HG03097 (cell line): Measurements from ENCODE around the gene OSMR.

ENCODE experiments used
- ATAC-seq: cut with Tn5 transposase; IDR thresholded peaks from one replicate; pipeline ENCODE4 v1.9.1; 2021; ENCODE audit not compliant: unreplicated experiment, low FRiP score

OSMR gene

DNA sequence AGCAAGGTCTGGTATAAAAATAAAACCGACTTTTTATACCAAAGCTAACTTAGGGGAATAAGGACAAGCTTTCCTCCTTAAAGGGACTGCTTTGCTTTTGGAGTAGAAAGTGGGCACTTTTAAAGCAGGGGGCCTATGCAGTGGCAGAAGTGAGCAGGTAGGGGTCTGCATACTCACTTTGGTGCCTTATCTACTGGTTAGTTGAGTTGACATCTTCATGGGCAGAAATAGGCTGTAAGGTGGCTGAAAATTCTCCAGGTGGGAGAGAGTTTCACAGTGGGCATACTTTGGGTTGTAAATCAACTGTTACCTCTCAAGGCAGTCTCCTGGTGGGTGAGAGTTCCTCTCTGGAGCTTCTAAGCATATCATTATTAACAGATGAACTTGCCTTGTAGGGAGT is 24.8 kb downstream of the OSMR start:
- no peak for ATAC-seq

DNA sequence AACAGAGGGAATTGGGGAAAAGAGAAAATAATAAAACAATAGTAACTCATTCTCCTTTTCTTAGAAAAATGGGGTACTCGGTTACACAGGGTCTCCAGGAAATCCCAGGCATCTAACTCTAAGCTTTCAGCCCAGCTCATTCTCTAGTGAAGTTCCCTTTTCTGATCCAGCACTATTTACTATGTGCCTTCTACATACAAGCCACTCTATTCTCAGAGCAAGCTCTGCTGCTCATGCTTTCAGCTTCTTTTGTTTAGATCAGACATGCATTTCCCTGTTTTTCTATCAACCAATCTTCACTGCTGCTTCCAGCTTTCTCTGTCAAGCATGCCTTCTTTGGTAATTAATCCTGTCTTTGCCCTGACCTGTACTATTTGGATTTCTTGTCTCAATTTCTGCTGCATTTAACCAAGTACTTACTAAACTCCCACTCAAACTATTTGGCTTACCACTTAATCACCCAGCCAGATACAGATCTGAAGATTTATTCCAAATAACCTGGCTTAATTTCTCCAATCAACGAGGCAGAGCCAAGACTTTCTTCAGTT is 25.3 kb downstream of the OSMR start:
- ATAC-seq = no peak

DNA sequence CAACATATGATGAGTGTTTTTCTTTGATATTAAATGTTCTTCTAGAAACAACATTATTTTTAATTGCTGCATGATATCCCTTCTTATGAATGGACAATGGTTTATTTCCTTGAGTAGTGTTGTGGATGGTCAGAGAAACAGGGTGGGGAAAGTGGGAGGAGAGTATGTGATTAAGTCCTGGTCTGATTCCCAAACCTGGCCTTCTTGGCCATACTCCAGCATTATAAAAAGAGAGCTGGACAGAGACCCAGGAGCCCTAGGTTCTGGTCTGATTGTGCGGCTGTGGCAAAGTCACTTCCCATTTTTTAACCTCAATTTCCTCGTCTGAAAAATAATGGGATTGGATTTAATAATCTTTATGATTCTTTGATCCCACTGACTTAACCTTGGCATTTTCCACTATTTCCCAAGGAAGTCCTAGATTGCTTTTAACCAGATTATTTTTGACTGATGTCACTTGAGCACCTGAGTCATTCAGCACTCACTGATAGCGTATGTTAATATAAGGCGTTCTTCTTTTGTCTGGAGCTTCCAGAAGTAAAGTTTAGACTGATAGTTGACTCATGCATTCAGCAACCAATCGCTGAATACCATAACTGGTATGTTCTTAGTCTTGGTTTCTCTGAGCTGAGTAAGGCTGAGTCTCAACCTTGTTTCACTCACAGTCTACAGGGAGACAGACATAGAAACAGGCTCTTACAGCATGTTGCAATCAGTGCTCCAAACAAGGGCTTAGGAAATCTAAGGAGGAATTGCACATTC is 26.2 kb downstream of the OSMR start:
- ATAC-seq = no peak

DNA sequence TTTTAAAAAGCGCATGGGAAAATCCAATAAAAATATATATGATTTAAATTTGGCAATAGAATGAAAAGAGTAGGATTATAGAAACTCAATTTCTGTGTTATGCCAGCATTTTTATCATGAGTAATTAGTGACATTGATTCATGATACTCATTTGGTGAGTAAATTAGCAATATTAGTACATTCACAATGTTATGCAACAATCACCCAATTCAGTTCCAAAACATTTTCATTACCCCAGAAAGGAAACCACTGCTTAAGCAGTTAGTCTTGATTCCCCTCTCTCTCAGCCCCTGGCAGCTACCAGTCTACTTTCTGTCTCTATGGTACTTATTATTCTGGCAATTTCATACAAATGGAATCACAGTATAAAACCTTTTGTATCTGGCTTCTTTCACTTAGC is 27.0 kb downstream of the OSMR start:
- no peak for ATAC-seq

DNA sequence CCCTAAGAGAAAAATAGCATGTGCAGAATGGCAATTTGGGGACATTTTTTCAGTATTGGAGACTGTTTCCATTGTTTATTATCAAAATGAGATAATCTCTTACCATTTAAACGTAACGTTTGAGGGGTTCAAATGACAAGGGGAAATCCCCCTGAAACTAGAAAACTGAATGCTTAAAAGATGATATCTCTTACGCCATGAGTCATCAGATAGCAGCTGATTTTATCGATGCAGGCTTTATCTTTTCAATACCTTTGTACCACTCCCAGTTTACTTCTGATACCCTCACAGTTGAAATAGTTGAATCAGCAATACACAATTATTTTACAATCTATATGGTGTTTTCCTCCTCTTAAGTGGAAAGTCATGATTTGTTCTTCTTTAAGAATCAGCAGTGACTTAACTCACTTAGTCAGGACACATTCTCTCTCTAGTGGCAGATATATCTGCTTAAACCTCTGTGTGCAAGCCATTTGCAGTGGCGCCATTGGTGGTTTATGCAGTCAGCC is 29.2 kb downstream of the OSMR start:
- no peak for ATAC-seq

DNA sequence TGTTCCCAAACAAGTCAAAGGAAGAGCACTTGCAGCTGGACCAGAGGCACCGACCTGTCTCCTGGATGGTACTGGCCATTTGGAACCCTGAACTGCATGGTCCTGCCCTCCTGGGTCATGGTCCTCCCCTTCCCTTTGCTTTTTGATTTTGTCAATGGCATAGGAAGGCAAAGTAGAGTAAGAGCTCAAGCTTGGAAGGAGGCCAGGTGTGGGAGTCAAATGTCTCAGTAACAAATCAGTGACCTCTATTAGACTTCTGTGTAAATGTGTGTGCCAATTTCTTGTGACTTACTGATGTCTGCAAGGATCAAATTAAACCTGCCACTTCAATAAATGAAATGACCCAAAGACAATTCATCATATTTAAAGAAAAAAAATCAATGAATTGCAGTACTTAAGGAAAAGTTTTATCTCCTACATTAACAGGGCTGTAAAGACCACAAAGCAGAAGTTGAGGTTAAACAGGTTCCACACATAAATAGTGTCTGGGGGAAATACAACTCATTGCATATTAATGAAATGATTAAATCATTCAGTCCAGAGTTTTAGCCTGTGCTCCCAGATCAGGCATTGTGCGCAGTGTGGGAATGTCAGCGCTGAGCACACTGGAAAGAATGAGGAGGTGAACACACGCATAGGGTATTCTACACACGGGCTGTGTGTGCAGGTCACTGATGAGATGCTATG is 32.7 kb downstream of the OSMR start:
- ATAC-seq = no peak

DNA sequence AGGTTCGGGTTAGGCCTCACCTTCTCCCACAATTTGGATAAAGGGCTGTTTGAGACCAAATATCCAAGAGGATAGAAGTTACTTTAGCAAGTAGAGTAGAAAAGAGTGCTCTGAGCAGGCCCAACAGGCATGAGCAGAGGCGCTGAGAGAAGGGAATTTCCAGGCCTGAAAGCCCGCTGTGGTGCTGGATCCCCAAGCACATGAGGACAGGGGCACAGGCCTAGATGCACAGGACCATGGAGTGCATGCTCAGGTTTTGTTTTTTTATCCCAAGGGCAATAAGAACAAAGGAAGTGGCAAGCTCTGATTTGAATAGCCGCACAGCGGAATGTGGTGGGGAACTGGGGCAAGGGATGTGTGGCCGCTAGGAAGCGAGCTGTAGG is 33.3 kb downstream of the OSMR start:
- no peak for ATAC-seq

DNA sequence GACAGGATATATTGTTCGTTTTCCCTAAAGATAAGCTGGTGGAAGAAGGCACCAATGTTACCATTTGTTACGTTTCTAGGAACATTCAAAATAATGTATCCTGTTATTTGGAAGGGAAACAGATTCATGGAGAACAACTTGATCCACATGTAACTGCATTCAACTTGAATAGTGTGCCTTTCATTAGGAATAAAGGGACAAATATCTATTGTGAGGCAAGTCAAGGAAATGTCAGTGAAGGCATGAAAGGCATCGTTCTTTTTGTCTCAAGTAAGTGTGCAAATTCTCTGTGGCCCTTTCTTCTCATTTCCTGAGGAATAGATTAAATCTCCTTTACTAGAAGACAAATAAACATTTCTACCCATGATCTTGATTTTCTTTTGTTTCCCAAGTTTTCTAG is 38.0 kb downstream of the OSMR start:
- ATAC-seq = no peak

DNA sequence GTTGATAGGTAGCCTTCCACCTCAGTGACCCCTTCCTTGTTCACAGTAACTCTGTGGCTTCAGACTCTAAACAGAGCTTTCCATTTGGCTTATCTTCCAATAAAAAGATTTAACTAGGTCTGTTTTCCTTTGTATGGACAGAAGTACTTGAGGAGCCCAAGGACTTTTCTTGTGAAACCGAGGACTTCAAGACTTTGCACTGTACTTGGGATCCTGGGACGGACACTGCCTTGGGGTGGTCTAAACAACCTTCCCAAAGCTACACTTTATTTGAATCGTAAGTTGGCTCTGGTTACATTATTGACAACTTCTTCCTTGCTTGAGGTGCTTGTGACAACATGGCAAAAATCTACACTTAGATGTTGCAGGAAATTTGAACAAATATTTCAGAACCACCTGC is 39.4 kb downstream of the OSMR start:
- ATAC-seq = no peak

DNA sequence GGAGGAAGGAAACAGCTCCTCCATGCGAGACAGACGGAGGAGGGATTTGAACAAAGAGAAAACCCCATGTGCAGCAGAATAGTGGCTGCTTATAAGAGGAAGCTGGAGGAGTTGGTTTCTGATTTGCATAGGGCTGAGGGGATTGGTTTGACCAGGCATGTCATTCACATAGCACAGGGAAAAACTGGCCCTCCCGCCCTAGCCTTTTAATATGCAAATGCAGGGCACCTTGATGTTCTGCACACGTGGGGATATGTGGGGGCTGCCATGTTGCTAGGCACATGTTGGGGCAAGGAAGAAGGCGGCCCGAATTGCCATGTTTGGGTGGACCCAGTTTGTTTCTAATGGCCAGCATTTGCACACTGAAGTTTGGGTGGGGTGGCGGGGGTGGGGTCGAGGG is 42.2 kb downstream of the OSMR start:
- no peak for ATAC-seq

DNA sequence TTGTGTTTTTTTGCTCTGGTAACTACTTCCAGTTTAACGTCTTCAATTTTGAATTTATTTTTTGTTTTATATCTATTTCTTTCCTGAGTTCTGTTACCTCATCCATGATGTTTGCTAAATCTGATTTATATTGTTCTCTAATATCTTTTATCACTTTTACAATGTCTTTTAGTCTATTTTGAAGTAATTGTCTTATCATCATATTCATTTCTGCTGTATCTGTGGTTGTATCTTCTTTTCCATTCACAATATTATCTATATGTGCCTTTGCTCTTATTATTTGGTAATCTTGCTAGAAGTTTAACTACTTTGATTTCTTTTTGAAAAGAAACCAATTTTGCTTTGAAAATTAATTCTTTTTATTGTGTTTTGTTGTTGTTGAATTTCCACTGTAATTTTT is 43.6 kb downstream of the OSMR start:
- no peak for ATAC-seq

DNA sequence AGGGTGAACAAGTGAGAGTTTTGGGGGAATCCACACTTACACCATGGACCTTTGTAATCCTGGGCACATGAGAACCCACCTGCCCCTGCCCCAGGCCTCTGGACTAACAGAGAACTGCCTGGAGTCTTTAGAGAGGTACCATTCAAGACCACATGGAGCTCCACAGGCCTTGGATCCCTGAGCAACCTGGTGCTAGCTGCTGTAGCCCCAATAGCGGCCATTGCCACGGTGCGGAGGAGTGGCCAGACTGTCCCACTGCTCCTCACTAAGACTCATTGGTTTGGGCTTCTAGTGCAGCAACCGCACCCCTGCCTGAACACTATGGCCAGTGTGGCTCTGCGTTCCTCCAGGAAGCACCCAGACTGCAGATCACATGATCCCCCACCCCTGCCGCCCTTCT is 45.8 kb downstream of the OSMR start:
- ATAC-seq = no peak

DNA sequence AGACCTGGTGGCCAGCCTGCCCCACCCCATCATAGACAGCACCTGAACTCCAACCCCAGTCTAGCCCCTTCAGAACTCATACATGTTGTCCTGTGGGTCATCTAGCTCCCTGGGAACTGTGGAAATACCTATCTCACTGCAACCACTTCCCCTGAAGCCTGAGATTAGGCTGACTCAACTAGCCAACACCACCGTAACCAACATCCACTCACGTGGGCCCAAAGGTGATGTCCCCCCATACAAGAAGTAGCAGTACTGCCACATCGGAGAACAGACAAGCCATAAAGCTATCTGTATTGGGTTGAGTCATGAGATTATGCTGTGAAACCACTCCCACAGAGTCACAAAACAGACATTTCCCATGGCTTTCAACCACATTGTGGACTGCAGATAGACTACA is 46.6 kb downstream of the OSMR start:
- ATAC-seq = no peak

DNA sequence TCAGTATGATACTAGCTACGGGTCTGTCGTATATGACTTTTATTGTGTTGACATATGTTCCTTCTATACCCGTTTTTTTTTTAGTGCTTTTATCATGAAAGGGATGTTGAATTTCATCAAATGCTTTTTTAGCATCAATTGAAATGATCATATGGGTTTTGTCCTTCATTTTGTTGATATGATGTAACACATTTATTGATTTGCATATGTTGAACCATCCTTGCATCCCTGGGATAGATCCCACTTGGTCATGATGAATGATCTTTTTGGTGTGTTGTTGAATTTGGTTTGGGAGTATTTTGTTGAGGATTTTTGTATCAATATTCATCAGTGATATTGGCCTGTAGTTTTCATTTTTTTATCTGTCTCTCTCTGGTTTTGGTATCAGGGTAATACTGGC is 50.9 kb downstream of the OSMR start:
- no peak for ATAC-seq

DNA sequence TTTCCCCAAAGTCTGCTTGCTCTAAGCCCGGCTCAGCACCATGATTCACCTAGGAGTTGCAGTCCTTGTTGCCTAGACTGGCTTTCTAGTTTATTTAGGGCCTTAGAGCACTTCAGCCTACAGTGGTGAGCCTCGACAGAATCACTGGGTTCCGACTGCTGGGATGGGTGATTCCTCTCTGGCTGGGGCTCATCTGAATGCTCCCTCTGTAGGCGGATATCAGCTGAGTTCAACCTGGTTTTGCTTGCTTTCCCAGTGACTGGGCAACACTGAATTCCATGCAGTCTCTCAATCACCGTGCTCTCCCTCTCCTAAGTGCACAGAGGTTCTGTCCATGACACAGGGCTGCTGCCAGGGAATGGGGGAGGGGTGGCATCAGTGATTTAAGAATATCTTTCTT is 54.1 kb downstream of the OSMR start:
- no peak for ATAC-seq

DNA sequence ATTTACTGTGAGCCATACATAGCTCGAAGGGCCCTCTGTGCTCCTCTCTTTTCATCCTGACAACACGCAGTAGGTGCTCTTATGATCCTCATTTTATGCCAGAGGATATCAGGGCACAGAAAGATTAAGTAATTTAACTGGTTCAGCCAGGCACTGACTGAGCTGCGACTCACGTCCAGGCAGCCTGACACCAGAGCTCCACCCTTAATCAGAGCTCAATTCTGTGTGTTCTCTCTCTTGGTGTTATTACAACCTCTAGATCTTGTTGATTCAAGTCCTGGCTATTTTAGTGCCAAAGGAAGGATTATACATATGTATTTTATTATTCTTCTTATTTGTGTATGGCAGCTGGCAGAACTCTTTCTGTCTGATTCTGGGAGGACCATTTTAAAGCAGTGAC is 59.7 kb downstream of the OSMR start:
- ATAC-seq = no peak

DNA sequence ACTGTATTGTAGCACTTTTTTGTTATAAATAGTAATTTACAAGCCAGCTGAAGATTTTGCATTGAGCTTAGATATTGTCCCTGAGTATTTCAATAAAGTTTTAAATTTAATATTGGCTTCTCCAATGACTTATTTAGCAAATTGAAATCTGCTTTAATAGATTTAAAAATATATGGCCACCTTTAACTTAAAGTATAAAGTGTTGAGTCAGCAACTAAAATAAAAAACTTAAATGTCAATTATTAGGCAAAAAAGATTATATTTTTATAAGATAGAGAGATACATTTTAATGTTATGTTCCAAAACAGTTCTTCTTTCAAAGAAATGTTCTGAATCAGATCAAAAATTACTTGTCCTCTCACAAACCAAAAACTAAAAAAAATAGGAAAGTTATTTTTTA is 60.7 kb downstream of the OSMR start:
- no peak for ATAC-seq

DNA sequence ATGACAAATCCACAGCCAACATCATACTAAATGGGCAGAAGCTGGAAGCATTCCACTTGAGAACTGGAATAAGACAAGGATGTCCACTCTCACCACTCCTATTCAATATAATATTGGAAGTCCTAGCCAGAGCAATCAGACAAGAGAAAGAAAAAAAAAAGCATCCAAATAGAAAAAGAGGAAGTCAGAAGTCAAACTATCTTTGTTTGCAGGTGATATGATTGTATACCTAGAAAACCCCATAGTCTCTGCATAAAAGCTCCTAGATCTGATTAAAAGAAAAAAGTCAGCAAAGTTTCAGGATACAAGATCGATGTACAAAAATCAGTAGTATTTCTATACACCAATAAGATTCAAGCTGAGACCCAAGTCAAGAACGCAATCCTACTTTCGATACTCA is 66.1 kb downstream of the OSMR start:
- no peak for ATAC-seq

DNA sequence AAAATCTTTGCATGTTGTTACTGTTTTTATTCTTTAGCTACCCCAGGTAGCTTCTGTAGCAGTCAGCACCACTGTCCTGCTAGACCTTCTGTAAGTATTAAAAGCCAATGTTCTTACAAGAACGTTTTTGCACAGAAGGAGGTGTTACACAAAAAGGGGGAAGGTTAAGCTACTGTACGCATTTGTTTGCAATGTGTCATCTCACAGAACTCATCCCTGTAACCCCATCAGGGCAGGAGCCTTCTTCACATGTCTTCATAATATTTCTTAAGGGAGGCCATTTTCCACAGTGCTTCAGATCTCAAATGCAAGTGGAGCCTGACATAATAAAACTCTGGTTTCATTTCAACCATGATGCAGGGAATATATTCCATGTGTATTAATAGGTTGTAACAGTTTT is 67.9 kb downstream of the OSMR start:
- ATAC-seq = no peak

DNA sequence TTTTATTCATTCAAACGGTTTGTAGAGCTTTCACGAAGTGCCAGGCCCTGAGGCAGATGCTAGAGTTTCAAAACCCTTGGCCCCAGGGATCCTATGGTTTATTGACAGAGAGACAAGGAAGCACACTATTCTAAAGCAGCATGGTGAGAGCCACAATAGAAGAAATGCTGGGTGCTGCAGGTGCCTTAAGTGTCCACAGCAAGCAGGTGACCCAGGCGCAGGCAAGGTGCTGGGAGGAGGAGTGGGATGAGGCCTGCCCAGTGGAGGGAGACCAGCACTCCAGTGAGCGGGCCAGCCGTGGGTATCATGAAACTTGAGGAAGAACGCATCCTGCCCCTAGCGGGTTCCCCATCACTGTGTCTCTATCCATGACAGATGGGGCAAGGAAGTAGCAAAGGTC is 71.0 kb downstream of the OSMR start:
- ATAC-seq = no peak

DNA sequence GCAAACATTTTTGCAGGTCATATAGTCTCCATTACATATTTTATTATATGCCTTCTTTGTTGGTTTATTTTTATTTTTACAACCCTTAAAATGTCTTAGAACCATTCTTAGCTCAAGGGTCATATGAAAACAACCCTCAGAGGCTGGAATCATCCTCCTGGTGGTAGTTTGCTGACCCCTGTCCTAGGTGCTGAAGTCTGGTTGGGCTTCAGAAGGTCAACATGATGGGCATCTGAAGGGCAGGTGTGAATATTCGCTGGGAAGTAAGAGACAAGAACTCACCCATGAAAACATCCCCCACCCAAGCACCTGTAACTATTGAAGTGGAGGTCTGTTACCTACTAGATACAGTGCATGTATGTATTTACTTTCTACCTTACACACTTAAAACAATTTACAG is 75.4 kb downstream of the OSMR start:
- ATAC-seq = no peak

DNA sequence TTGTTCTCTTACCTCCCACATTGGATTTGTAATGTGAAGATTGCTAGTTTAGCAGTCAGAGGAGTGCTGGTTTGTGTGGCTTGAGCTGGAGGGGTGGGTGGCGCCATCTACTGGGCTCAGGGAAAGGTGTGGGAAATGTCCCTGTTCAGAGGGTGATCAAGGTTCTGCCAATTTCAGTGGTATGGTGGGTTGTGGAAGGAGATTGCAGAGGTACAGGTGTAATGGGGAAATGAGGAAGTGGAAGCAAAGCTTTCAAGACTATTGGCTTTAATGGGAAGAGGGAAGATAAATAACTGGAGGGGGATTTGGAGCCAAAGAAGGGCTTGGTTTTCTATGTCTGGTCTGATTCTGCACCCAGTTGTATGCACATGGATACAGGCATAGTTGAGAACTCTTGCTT is 76.4 kb downstream of the OSMR start:
- no peak for ATAC-seq
